Left colon (tissue), 2 donors: Measurements from ENCODE around the gene PRSS57. TPM values are rescaled to one million over a fixed set of nuclear protein-coding genes. Genes with fewer than 3 reads are reported as not detected.
"Not testable (repeated sequence)": the region's sequence is repeated elsewhere in the genome, so short reads cannot be mapped to it uniquely, and the experiment has no call there.

Experiments
- ATAC-seq: fragments of 200-7000 bp; cut with Tn5 transposase; one replicate; pipeline ENCODE4 v1.9.1; 2020; ENCODE audit warnings: mild to moderate bottlenecking, moderate library complexity
- DNase-seq, 2 donors: peaks; one replicate each; pipeline ENCODE4 v3.0.0-alpha.2; 2020
- intact Hi-C, 2 donors: fragments of 100-400 bp; cut with DNase I in 1 of 2; cut with micrococcal nuclease in 1 of 2; formaldehyde crosslinking; loops; one replicate each; pipeline versions ENCODE4 v1.11.2 to v1.14.0; 2022; cut with DNase I, micrococcal nuclease
- total RNA-seq, 2 donors: library from RNA; stranded (reverse); fragmentation: NEBNext Ultra II Directional; extraction: Animal tissue kit (Norgen Biotek cat#: 25700); gene quantifications; one replicate each; pipeline ENCODE4 v1.2.1, GENCODE V29; 2021
- donor health status: DM: no; HTN: no; CAD: no.
- donor health status: DM: yes; HTN: yes; CAD: no.

PRSS57 gene
- total RNA-seq, 2 donors from 2014 or later: not detected

DNA sequence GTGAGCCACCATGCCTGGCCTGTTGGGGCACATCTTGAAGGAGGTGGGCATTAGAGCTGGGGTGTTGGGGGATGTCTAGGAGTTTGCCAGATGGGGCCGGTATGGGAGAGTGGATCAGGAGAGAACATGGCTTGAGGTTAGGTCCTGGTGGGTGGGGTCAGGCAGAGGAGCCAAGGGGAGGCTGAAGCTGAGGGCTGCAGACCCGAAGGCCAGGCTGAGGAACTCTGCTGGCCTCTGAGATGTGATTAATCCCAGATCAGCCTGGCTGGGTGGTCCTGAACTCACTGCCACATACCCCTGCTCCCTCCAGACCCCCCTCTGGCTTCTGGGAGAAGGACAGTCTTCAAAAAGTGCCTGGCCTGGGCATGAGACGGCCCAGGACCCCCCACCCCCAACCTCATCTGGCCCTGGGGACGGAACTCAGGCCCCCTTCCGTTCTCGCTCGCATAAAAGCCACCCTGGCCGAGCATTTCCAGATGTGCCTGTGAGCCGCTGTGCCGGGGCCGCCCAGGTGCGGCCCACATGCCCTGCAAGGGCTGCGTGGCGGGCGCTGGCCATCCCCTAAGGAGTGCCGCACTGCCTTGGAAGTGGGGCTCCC is 16.4 kb downstream of the PRSS57 start:
- no peak for ATAC-seq
- DNase-seq: no peak
- intact Hi-C loops: no loop called here

DNA sequence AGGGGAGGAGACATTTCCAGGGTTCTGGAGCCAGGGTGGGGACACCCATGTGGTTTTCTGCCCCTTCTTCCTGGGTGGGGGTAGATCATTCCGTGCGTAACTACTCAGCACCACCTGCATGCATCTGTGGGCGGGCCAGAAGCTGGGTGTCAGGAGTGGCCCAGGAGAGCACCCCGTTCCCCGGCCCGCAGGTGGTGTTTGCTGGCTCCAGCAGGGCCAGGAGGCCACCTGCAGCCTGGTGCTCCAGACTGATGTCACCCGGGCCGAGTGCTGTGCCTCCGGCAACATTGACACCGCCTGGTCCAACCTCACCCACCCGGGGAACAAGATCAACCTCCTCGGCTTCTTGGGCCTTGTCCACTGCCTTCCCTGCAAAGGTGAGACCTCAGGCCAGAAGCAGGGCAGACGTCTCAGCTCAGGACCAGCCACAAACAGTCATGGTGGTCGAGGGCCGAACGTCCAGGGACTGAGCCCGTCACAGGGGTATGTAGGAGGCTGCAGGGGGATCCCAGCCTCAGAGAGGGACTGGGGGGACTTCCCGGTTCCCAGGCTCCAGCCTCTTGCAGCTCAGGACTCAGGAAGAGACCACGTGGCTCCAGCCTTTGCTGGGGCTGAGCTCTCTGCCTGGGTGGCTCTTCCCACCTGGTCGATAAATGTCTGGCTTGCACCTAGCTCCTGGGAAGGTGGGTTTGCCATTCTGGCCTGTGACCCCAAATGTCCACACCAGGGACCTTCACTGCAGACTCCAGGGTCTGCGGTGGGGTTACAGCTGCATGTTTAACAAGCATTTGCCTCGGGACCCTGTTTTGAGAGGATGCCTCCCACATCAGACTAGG is 17.4 kb downstream of the PRSS57 start:
- ATAC-seq (no peak), DNase-seq (no peak)
- intact Hi-C loops: no loop called here

GRCh38 chr19:677201-677600 is 18.1 kb downstream of the PRSS57 start:
- intact Hi-C loops: no loop called here
- DNase-seq (peak in 1 of 2 donors; percentile 68), ATAC-seq (no peak)

DNA sequence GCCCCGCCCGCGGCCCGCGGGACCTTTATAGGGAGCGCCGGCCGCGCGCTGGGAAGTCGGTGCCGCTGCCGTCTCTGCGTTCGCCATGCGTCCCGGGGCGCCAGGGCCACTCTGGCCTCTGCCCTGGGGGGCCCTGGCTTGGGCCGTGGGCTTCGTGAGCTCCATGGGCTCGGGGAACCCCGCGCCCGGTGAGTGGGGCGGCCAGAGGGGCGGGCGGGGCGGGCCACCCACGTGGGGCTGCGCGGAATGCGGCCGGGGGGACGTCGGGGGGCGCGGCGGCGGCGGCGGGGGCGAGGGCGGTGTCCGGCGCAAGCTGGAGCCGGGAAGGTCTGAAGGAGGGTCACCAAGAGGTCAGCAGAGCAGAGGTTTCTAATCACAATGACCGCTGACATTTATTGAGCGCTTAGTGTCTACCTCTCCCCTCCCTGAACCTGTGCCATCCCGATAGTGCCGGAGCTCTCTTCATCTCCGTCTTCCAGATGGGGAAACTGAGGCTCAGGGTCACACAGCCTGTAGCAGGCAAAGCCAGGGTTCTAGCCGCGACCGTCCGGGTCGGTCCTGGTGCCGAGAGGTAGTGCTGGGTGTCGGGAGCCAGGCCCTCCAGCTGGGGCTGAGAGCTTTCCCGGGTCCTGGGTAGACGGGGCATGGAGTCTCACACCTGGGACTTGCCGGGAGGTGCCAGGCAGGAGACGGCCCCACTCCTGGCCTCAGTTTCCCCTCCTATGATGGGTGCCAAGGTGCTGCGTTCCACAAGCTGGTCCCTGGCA is 18.7 kb downstream of the PRSS57 start, which contains the start of gene FSTL3:
Gene FSTL3, plus strand, starts transcription at position 54 of the 767 bp plus-strand sequence. Its CDS starts 32 bp downstream, at position 86.
- no peak for ATAC-seq
- intact Hi-C loops: no loop called here
- DNase-seq: no peak

GRCh38 chr19:676007-676338 is 19.3 kb downstream of the PRSS57 start:
- intact Hi-C loops: no loop called here
- DNase-seq: no peak
- ATAC-seq: no peak

DNA sequence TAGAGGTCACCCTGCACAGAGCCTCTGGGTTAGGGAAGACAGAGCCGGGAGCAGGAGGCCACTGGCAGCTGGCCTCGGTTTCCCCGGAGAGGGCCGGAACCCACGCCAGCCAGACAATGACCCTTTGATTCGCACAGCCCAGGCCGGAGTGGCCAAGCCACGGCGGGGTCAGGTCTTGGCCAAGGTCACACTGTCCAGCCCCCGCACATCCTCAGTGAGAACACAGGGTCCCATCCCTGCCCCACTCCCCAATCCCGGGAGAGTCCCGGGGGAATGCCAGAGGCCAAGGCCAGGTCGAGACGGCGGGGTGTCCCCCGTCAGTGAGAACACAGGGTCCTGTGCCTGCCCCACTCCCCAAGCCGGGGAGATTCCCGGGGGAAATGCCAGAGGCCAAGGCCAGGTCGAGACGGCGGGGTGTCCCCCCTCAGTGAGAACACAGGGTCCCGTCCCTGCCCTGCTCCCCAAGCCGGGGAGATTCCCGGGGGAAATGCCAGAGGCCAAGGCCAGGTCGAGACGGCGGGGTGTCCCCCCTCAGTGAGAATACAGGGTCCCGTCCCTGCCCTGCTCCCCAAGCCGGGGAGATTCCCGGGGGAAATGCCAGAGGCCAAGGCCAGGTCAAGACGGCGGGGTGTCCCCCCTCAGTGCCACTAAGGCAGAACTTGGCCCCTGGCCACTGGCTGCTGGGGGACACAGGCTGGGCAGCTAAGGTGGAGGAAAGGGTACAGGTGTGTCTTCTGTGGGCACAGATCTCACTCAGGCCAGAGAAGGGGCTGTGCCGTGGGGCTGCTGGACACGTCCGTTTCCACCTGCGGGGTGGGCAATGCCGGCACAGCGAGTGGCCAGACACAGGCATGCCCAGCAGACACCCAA is 20.7 kb downstream of the PRSS57 start:
- DNase-seq (no peak), ATAC-seq (no peak)
- intact Hi-C loops: loop anchor here in 1 of 2 donors (5.0 kb wide), 1 partner anchor 58 kb away; no protein-coding TSS in a partner anchor

GRCh38 chr19:670609-671075 is 24.6 kb downstream of the PRSS57 start:
- no peak for ATAC-seq

GRCh38 chr19:668675-669434 is 26.4 kb downstream of the PRSS57 start:
- intact Hi-C loops, DNase-seq, ATAC-seq: not testable (repeated sequence)

More at GRCh38 chr19:670609-671075, 24.6 kb downstream of the PRSS57 start:
- intact Hi-C loops: loop anchor here in 1 of 2 donors (5.0 kb wide), 1 partner anchor 62 kb away; no protein-coding TSS in a partner anchor
- DNase-seq: no peak

DNA sequence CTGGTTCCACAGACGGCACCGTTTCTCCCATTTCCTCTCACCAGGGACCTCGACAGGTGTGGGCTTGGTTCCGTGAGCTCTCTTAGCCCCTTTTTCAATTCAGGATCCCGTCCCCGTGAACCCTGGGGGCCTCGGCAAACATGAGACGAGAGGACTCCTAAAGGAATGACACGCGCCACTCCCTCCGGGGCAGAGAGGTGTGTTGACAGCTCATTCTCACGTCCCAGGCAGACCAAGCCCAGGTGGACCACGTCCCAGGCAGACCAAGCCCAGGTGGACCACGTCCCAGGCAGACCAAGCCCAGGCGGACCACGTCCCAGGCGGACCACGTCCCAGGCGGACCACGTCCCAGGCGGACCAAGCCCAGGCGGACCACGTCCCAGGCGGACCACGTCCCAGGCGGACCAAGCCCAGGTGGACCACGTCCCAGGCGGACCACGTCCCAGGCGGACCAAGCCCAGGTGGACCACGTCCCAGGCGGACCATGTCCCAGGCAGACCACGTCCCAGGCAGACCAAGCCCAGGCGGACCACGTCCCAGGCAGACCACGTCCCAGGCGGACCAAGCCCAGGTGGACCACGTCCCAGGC is 28.2 kb downstream of the PRSS57 start:
- not testable (repeated sequence) for DNase-seq, ATAC-seq
- intact Hi-C loops: loop anchor here in 1 of 2 donors (2.0 kb wide), 1 partner anchor 66 kb away; no protein-coding TSS in a partner anchor

DNA sequence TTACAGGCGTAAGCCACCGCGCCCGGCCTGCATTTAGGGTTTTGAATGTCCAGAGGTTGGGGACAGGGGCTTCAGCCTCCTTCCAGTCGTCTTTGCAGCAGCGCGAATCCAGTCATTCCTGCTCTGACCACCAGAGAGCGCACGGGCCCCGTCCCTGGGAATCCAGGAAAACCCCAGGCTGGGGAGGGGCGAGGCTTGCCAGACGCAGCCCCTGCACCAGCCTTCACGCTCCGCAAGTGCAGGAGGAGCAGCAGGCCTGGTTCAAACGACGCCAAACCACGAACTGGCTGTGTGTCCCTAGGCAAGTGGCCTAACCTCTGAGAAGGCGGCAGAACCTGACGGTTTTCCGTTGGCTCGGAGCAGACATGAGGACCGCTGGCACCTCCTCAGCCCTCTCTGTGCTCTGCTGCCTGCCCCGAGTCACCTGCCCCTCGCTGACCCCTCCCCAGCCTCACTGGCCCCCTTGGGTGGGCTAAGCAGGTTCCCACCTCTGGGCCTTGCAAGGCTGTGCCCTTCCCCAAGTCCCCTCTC is 30.3 kb downstream of the PRSS57 start:
- intact Hi-C loops: no loop called here
- ATAC-seq: peak; percentile 9
- peak in 1 of 2 donors; percentile 86 for DNase-seq

DNA sequence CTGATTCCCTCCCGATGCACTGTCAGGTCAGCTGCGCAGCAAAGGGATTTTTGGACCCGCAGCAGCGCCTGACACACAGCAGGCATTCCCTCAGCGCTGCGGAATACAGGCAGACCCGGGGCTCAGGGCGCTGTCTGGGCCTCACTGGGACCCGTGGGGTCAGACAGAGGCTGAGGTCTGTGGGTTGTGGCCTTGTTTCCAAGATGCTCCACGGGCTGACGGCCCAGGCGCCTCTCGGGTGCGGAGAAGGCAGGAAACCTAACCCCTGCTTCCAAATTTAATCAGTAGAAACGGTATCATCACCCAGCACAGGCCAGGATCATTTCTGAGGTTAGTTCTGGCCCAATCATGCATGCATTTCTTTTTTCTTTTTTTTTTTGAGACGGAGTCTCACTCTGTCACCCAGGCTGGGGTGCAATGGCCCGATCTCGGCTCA is 31.6 kb downstream of the PRSS57 start:
- intact Hi-C loops: no loop called here
- ATAC-seq (no peak), DNase-seq (no peak)

DNA sequence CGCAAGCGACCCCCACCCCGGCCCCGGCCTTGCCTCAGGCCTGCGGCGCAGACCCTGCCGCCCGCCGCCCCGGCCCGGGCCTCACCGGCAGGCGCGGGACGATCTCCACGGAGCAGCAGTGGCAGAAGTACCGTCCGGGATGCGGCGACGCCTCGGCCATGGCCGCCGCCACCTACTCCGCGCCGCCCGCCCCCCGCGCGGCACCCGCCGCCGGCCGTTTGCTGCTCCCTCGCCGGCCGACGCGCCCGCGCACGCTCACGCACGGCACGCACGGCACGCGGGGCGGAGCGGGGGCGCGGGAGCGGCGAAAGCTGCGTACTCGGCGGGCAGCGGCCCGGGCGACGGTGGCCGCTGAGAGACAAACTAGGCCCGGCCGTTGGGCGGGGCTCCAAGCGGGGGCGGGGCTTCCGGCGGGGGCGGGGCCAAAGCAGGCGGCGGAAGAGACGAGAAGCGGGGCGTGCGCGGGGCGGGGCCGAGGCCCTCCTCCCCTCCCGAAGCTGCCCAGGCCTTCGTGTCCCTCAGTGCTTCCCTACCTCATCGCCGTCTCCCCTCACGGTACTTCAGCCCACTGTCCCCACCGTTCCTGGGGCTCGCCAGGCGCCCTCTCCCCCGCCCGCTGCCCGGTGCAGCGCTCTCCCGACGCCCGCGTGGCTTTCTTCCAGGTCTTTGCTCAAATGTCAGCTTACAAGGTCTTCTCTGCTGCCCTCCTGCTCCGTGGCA is 32.1 kb downstream of the PRSS57 start, which contains the start of gene RNF126:
Gene RNF126, minus strand, starts transcription at position 253 of the 720 bp plus-strand sequence. Its CDS starts 93 bp downstream, at position 160.
- intact Hi-C loops: no loop called here
- ATAC-seq: peak; percentile 65
- peak; percentile 85 to 94 for DNase-seq

DNA sequence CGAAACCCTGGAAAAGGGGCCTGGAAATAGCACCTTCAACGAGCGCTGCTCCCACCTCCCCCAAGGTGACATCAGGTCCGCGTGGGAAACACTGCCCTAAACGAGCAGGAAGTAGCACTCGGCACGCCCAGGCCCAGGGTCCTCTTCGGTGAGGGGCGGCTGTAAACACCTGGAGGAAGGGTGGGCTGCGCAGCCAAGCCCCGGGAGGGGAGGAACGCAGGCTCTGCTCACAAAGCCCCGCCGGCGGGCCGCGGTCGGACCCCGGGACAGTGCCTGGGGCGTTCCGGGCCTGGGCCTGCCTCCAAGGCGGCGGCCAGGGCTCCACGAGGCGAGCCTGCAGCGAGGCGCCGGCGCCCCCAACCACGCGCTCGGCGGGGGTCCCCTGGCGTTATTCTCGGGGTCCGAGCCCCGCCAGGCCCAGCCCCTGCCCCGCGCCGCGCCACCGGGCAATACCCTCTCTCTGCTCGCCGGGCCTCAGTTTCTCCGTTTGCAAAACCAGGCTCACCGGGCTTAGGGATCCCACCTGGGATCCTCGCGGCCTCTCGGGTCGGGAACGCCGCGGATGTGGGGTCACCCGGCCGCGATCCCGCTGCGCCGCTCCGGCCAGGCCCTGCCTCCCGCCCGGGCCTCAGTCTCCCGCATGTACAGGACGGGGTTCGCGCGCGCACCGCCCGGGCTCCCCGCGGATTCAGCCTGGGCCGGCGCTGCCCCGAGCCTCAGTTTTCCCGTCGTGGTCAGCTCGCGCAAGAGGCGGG is 32.9 kb downstream of the PRSS57 start:
- DNase-seq (peak; percentile 82 to 84), ATAC-seq (peak; percentile 59)
- intact Hi-C loops: no loop called here

GRCh38 chr19:661427-662196 is 33.6 kb downstream of the PRSS57 start:
- ATAC-seq: peak; percentile 56
- DNase-seq: peak in 1 of 2 donors; percentile 66
- intact Hi-C loops: no loop called here
